NCI-H1436 treated with DMSO at 0.1 percent for 48 hours (cell line): ENCODE measurements around the gene PCP4.

ENCODE experiments used
- DNase-seq: peaks from one replicate; lab custom pipeline; 2025; lab: John Stamatoyannopoulos, UW

PCP4 gene

DNA sequence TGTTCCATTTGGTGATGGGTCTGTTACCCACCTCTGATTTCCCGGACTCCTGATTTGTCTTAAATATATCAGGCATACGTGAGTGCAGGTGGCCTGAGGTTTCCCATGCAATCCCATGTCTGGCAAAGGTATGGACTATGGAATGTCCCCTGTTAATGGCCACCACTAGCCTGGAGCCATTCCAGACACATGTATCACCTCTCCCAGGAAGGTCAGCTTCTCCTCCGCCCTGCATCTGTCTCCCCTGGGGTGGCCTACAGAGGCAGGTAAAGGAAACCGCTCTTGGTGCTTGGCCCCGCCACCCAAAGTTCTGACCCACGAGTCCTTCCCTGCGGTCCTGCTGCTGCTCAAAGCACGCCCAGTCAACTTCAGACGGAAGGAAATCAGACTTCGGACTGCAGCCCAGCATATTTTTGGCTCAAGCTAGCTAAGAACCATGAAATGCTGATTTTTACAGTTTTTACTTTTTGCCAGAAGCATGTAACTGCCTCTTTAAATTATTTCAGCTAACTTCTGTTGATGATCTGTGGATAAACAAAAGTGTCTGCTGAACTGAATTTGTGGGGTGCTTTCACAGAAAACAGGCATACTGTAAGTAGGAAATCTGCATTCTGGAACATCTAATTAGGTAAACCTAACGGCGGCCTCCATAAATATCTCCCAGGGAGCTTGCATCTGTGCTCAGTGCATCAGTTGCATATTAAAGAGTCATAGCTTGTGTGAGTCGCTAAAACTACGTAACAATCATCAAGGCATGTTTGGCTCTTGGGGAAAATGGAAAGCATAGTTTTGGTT is 105.9 kb downstream of the PCP4 start:
- no peak for DNase-seq

DNA sequence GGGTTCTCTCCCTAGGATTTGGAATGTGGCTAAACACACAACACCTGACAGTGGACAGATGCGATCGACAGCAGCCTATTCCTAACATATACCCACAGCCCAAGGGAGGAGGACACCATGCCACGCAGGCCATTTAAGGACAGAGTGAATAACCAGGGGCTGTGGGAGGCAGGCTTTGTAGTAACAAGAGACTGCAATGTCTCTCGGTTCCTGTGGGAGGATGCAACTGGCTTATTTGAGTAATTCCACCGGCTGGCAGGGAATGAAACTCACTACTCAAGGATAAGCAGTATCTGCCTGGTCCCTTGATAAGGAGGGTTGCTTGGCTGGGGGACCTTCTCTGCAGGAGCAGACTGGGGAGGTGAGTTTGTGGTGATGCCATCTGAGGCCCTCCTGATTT is 109.6 kb downstream of the PCP4 start:
- no peak for DNase-seq
